Measurements from ENCODE around the gene ZKSCAN5.
"Not testable (repeated sequence)": the region's sequence is repeated elsewhere in the genome, so short reads cannot be mapped to it uniquely, and the experiment has no call there.

Gene ZKSCAN5

DNA sequence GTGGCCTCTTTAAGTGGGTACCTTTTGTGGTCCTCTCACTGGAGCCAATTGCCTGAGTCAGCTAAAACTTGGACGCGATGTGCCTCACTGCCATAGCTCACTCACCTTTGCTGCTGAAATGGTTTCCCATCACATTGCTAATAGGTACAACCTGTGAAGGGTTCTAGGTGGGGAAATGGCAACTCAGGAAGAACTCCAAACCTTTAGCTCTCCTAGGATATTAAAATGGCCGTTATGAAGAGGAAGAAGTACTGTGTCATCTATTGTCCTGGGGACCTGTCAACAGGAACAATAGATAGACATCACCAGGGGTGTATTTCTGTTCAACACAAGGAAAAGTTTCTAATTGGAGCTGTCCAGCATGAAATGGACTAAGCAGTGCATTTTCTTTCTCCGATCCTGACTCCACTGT is 52.7 kb downstream of the ZKSCAN5 start:
- no peak for DNase-seq

DNA sequence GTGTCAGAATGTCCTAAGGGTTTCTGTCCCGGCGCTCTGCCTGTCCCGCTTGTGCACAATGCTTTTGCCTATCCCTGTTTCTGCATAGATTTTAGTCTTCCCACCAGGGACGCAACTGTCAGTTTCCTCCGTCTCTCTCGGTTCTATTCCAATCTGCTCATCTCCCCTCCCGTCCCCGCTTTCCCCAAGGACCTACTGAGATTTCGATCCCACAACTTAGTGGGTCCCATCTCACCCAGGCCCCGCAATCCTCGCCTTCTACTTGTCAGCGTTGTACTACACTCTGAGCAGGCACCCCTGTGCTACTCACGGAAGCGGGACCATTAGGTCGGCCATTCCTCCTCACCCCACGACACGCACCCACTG is 53.5 kb downstream of the ZKSCAN5 start:
- no peak for DNase-seq

DNA sequence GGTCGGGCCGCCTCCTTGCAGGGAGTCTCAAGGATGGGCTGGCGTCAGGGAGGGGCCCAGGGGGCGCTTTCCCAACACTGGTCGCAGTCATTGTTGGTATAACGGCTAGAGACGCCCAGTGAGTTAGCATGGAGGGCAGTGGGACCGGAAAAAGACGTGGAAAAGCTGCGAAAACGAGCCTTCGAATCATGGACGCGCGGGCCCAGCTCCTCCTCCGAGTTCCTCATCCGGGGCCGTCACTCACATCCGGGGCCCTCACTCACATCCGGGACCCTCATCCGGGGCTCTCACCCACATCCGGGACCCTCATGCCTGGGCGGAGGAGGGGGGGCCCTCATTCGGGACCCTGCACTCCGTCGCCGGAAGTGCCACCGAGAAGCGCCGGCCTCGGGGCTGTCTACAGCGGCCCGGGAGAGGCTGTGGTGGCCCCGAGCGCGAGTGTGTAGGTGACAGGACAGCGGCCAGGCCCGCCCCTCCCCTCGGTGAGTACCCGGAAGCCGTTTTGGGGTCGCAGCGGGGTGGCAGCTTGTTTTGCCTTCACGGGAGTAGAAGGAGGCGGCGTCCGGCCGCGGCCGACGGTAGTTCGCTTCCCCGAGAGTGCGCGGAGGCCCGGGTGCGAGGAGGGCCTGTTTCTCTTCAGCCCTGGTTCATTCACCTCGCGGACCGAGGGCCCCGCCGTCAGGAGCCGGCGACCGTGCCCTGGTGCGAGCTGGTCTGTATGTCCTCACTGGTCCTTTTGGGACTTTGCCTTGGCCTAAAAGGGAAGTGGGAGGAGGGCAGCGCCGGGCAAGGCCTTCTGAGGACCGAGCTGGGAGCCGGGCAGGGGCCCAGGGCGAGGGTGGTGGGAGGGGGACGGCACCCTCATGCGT is 54.1 kb downstream of the ZKSCAN5 start, which contains the start of gene ZNF655:
Gene ZNF655, plus strand, starts transcription at position 337 of the 869 bp plus-strand sequence. CDS start 1,918 bp downstream, outside the sequence.
- peak; percentile 92 for DNase-seq

DNA sequence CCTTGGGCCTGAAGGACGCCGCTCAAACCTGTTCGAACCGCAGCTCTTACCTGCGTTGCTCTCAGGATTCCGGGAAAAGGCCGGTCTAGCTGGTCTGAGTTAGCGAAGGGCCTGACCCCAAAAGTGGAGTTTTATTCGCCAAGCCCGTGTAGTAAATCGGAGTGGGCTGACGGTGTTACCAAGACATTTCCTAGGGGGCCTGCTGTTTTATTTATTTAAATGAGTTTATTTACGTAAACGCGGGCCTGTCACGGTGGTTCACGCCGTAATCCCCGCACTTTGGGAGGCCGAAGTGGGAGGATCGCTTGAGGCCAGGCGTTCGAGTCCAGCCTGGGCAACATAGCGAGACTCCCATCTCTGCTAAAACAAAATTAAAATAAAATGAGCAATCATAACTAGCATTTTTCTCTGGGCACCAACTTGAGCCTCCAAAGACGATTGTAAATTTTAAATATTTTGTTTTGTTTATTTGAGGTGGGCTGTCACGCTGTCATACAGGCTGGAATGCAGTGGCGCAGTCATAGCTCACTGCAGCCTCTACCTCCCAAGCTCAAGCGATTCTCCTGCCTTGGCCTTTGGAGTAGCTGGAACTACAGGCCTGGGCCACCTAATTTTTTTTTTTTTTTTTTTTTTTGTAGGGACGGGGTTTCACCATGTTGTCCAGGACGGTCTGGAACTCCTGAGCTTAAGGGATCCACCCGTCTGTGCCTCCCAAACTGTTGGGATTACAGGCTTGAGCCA is 54.9 kb downstream of the ZKSCAN5 start:
- peak; percentile 24 for DNase-seq

DNA sequence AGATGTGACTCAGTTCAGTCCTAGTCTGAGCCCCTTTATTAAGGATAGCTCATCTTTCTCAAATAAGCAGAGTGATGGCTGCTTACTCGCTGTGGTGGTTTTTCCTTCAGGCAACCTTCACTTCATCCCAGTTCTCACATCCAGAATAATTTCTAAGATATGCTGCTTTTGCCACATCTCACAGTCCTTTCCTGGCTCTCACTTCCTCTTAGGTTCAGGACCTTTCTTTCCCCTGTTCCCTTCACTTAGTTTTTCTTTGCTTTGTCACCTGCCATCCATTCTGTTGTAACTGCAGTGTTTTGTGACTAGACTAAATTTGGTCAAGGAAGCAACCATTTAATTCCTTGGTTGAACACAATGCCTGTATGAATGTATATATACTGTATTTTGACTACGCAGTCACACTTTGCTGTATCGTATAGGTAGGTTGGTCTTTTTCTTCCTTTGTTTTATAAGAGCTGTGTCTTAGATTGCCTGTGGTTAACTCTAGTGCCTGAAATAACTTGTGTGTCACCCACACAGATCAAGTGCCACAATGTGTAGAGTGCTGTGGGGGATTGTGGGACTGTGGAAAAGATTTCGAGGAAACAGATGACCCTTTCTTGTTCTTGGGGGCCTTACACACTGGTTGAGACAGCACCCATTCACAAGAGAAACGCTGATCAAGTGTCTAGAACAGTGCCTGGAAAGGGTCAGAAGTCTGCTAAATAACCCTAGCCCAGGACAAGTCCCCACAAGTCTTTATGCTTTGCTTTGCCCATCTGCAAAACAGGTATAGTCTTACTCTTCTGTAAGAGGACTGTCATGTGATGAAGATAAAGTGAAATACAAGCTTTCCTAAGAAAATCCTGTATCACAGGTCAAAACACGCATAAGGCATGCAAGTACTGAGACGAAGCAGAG is 56.6 kb downstream of the ZKSCAN5 start:
- DNase-seq: no peak

DNA sequence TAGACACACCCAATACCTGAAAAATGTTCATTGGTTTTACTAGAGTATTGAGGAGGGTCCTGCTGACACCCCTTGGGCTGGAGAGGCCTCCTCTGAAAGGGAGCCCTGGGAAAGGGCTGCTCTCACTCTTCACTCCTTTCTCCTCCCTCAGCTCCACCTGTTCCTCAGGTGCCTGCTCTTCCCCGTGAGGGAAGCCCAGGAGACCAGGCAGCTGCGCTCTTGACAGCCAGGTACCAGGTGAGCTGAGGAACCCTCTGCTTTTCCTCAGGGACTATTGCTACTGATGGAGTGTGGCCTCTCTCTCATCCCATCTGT is 57.2 kb downstream of the ZKSCAN5 start:
- no peak for DNase-seq

DNA sequence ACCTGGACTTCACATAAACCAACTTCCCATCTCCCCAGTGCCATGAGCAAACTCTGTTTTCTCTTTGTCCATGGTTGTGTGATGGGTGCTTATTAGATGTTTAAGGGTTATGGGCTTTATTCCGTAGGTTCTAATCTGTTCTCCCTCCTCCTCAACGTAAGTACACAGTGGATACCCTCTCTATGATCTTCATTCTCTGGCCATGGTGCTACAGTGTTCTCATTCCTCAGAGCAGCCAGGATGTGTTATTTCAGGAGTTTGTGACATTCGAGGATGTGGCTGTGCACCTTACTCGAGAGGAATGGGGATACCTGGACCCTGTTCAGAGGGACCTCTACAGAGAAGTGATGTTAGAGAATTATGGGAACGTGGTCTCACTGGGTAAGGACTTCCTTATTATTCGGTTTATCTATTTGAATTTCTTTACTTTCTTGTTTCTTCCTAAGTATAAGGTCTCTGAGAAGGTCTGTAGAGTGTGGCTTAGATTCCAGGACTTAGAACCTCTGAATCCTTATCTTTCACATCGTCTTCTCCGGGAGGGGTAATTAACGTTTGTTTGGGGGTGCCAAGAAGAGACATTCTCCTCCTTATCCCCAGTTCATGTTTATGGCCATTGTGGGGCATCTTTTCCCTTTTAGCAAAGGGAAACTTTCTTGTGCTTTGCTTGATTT is 57.8 kb downstream of the ZKSCAN5 start:
- no peak for DNase-seq

DNA sequence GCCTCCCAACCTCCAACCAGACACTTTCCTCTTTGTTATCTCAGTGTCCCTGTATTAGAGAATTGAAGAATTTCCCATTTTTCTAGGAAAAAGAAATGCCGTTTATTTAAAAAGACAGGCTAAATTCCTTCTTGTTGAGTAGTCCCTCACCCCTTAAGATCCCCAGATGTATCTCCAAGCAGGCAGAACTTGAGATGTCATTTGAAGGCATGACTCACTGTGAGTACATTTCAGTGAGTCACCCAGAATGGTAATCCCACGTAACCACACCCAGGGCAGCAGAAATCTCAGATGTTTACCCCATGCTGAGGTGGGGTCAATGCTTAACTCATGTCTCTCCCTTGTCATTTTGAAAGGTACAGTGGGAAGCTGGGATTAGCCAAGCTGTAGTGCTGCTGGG is 58.4 kb downstream of the ZKSCAN5 start:
- peak; percentile 99 for DNase-seq

DNA sequence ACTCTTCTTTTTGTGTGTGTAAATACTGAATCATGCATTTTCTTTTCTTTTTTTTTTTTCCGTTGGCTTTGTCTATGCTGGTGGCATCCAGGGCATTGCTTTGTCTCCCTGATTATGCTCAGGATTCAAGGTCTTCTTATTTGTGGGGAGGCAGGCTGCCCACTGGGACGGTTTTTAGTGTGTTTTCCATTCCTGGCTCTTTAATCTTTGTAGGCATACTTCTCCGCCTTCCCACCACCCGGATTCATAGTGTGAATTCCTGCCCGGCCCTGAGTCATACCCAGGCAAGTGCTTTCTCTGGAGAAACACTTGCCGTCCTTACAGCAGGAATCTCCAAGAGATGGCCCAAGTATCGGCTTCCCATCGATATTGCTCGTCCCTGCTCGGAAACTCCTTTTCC is 59.2 kb downstream of the ZKSCAN5 start:
- DNase-seq: peak; percentile 74

DNA sequence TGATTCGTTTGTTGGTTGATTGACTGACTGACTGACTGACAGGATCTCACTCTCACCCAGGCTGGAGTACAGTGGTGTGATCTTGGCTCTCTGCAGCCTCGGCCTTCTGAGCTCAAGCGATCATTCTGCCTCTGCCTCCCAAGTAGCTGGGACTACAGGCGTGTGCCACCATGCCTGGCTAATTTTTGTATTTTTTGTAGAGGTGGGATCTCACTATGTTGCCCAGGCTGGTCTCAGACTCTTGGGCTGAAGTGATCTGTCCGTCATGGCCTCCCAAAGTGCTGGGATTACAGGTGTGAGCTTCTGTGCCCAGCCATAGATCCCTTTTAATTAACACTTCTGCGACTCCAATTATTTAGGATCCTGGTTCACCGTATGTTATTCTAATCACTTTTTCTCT is 64.3 kb downstream of the ZKSCAN5 start:
- not testable (repeated sequence) for DNase-seq

DNA sequence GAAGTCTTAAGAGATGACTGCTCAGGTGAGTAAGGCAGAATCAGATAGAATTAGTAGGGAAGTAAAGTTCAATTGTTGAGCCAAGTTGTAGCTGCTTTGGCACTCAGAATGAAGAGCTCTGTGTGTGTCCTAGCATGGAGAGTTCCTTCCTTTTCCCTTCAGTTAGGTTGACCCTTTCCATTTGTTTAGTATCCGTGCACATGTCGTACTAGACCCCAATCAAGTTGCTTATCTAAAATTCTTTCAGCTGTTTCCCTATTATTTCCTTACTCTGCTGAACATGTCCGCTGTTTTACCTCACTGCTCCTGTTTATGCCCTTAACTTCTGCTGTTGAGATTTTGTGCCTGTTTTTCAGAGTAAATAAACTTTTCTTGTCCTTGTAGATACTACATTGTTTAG is 67.3 kb downstream of the ZKSCAN5 start:
- no peak for DNase-seq

DNA sequence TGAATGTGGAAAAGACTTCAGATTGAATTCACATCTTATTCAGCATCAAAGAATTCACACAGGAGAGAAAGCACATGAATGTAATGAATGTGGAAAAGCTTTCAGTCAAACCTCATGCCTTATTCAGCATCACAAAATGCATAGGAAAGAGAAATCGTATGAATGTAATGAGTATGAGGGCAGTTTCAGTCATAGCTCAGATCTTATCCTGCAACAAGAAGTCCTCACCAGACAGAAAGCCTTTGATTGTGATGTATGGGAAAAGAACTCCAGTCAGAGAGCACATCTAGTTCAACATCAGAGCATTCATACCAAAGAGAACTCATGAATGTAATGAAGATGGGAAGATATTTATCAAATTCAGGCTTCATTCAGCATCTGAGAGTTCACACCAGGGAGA is 68.8 kb downstream of the ZKSCAN5 start:
- no peak for DNase-seq

DNA sequence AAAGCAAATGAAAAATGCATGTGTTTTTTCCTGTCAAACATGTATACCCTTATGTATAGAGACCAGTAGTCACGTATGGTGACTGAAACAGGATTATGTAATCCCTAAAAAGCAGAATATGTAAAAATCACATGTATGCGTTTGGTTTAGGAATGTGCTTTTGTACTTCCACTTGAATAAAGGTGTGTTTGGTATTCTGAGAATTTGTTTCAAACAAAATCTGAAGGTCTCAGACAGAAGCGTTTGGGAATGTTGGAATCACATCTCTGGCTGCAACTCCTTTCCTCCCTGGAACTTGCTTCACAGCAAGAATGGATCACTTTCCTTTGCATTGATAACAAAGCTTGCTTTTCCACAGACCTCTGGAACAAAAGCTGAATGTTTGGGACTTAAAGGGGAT is 71.8 kb downstream of the ZKSCAN5 start:
- no peak for DNase-seq

DNA sequence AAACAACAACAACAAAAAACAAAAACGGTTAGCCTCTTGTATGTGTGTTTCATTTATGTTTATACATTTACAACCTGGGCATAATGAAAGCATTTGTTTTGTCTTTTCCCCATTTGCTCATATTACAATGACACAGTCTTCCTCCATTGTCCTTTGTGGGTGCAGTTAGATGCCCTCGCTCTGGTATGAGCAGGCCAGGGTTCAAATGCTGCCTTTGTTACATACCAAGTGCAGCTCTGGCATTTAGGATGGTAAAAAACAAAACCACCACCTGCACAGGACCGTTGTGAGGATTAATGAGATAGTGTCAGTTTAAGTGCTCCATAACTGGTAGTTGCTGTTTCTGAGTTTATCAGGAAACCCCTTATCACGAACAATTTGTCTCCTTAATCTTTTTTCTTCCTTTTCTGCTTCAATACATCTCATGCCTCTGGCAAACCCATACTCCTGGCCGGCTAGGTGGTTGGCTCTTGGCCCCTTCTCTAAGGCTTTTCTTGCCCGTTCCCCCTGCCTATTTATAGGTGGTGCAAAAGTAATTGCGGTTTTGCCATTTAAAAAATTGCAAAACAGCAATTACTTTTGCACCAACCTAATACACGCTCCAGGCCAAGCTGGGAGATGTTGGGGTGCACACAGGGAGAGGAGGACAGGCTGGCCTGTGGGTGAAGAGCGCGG is 75.0 kb downstream of the ZKSCAN5 start:
- no peak for DNase-seq

DNA sequence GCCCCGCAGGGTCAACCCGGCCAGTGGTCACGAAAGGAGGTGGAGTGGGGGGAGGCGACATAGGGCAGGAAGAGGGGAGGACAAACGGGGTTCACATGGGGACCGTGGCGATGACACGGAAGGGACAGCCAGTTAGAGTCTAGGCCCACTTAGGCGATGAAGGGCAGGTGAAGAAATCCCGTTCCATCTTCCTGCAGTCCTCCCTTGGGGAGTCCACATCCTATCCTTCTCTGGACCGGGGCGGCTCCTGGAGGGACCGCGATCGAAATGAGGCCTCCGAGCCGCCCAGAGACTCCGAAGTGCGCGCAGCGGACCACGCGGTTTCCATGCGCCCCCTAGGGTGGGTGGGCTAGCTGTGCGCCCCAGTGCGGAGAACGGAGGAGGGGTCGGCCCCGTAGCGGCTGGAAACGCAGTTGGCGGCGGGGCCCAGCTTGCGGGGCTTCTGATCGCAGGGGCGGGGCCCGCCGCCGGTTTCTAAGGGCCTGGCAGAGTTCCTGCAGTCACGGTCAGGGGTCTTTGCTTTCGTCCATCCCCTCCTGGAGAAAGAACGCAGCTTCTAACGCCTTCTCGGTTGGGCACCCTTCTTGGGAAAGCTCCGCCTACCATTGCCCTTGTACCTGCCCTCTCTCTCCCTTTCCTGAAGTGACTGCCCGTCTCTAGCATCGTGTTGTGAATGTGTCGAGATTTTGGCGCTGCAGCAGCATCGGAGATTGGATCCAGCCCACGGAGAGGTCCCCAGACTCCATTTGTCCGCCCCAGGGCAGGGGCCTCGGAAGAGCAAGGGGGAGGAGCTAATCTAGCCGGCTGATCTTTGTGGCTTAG is 75.7 kb downstream of the ZKSCAN5 start:
- DNase-seq: peak; percentile 45

DNA sequence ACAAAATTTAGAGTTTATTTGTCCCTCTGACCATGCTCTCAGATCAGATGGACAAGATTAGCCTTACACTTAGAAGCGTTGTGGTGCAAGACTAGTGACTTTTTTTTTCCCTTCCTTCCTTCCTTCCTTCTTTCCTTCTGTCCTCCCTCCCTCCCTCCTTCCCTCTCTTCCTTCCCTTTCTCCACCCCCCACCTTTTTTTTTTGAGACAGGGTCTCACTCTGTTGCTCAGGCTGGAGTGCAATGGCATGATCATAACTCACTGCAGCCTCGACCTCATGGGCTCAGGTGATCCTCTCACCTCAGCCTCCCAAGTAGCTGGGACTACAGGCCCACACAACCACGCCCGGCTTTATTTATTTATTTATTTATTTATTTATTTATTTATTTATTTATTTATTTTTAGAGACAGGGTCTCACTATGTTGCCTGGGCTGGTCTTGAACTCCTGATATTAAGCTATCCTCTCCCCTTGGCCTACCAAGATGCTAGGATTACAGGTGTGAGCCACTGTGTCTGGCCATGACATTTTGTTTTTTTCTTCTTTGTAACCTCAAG is 76.4 kb downstream of the ZKSCAN5 start:
- not testable (repeated sequence) for DNase-seq

All from fibroblast of upper back skin (primary cell).